OCI-LY1 (cell line): Measurements from ENCODE around the gene GRHL1.

ENCODE experiments used
- H2AFZ ChIP-seq: fragments of 200-600 bp; sonication (generic), shearing (Covaris generic); 2 replicates; pipeline ENCODE4 v1.6.0; 2014; ENCODE audit warnings: antibody characterized with exemption, mild to moderate bottlenecking, low read length
- H3F3A ChIP-seq: fragments of 200-600 bp; sonication (generic), shearing (Covaris generic); 2 replicates; pipeline ENCODE4 v1.6.0; 2014; ENCODE audit warnings: mild to moderate bottlenecking, antibody characterized with exemption, low read length, moderate library complexity; ENCODE audit not compliant: insufficient read depth
- H3K27ac ChIP-seq: fragments of 200-600 bp; sonication (generic); 2 replicates; pipeline ENCODE4 v1.5.1; 2014; ENCODE audit warnings: low read length, mixed run types, mild to moderate bottlenecking, low read depth; ENCODE audit not compliant: poor library complexity, severe bottlenecking
- H3K27me3 ChIP-seq: fragments of 200-600 bp; sonication (generic); 2 replicates; pipeline ENCODE4 v1.6.0; 2014; ENCODE audit warnings: antibody characterized with exemption, mild to moderate bottlenecking, low read length, moderate library complexity; ENCODE audit not compliant: insufficient read depth
- H3K36me3 ChIP-seq: fragments of 200-600 bp; sonication (generic); 2 replicates; pipeline ENCODE4 v1.6.1; 2014; ENCODE audit warnings: mild to moderate bottlenecking, antibody characterized with exemption, low read length, moderate library complexity, mixed read lengths; ENCODE audit not compliant: insufficient read depth
- H3K4me1 ChIP-seq: fragments of 200-600 bp; sonication (generic); 2 replicates; pipeline ENCODE4 v1.5.1; 2014; ENCODE audit warnings: mild to moderate bottlenecking, low read length, moderate library complexity; ENCODE audit not compliant: insufficient read depth, severe bottlenecking
- H3K4me2 ChIP-seq: fragments of 200-600 bp; sonication (generic), shearing (Covaris generic); 2 replicates; pipeline ENCODE4 v1.6.1; 2014; ENCODE audit warnings: low read length
- H3K4me3 ChIP-seq: fragments of 200-600 bp; sonication (generic); 2 replicates; pipeline ENCODE4 v1.5.1; 2014; ENCODE audit warnings: low read length, low read depth, mild to moderate bottlenecking, mixed read lengths; ENCODE audit not compliant: poor library complexity, severe bottlenecking
- H3K79me2 ChIP-seq: fragments of 200-600 bp; shearing (Covaris generic); 2 replicates; pipeline ENCODE4 v1.6.1; 2016; ENCODE audit warnings: mixed run types, low read length, mixed read lengths; ENCODE audit not compliant: insufficient read depth
- H3K9ac ChIP-seq: fragments of 200-600 bp; sonication (generic), shearing (Covaris generic); 2 replicates; pipeline ENCODE4 v1.6.1; 2014; ENCODE audit warnings: mild to moderate bottlenecking, low read length, mixed read lengths
- H3K9me2 ChIP-seq: fragments of 200-600 bp; sonication (generic), shearing (Covaris generic); 2 replicates; pipeline ENCODE4 v1.6.1; 2014; ENCODE audit warnings: low read depth, mild to moderate bottlenecking, low read length, mixed read lengths
- H3K9me3 ChIP-seq: fragments of 200-600 bp; shearing (Covaris generic); 2 replicates; pipeline ENCODE4 v1.6.1; 2014; ENCODE audit warnings: low read length, mixed read lengths
- H4K20me1 ChIP-seq: fragments of 200-600 bp; sonication (generic), shearing (Covaris generic); 2 replicates; pipeline ENCODE4 v1.6.0; 2016; ENCODE audit warnings: mild to moderate bottlenecking, low read length; ENCODE audit not compliant: insufficient read depth
- CTCF ChIP-seq: fragments of 200-600 bp; sonication (generic), shearing (Covaris generic); IDR thresholded peaks from 2 replicates; pipeline ENCODE4 v1.5.1; 2017; ENCODE audit warnings: mild to moderate bottlenecking, antibody characterized with exemption, low read length, moderate library complexity, mixed read lengths
- EZH2 ChIP-seq: fragments of 200-600 bp; sonication (generic), shearing (Covaris generic); IDR thresholded peaks from 2 replicates; pipeline ENCODE4 v1.8.0; 2017; ENCODE audit warnings: borderline replicate concordance, mixed run types, mild to moderate bottlenecking, antibody characterized with exemption, low read length, moderate library complexity, mixed read lengths

GRHL1 gene

DNA sequence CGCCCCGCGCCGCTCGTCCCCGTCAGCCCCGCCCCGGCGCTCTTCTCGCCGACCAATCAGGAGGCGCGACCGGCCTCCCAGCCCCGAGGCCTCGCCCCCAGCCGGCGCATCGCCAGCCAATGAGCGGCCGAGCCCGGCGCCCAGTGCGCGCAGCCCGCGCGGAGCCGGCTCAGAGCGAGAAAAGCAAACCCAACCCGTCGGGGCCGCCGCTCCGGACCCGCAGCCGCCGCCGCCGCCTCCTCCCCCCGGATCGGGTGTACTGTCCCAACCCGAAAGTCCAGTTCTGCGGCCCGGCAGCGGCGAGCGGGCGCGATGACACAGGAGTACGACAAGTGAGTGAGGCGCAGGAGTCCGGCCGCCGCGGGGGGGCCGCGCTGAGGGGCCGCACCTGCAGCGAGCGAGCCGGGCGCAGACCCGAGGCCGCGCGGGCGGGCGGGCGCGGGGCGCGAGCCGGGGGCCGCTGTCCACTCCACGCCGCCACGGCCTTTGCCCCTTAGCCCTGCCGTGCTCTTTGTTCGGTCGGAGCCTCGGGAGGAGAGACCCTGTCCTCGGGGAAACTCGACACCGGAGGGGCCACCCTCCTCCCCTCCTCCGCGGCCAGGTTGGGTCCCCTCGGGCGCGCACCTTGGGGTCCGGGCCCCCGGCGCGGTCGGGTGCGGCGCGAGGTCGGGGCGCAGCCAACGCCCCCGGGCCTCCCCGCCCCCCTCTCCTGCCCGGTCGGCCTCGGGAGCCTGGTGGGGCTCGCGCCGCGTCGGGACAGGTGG, at the start of gene GRHL1:
Gene GRHL1 (plus strand): TSS at position 172 of the 764 bp plus-strand sequence. CDS start 141 bp downstream, at position 313.
- peaks cover 17% of the 10 kb centered on the region for H3K4me1 ChIP-seq
- no peaks in the 10 kb centered on the region for H3K36me3 ChIP-seq
- no peaks in the 10 kb centered on the region for H4K20me1 ChIP-seq
- H3F3A ChIP-seq: no peaks in the 10 kb centered on the region
- no peaks in the 10 kb centered on the region for H3K79me2 ChIP-seq
- H3K9me3 ChIP-seq: no peaks in the 10 kb centered on the region
- H3K9me2 ChIP-seq: no peaks in the 10 kb centered on the region
- H3K27ac ChIP-seq: no peak within 1 kb of the TSS
- H3K27me3 ChIP-seq: no peaks in the 10 kb centered on the region
- peak within 1 kb of the TSS; percentile 93 for H3K4me2 ChIP-seq
- TF ChIP-seq EZH2 (no peak), CTCF (no peak)
- peak within 1 kb of the TSS; percentile 89 for H3K4me3 ChIP-seq
- H2AFZ ChIP-seq: peak within 1 kb of the TSS; percentile 35; the same call in 1 of the 2 replicates
- H3K9ac ChIP-seq: peak within 1 kb of the TSS; percentile 81

- H3K9ac ChIP-seq: no peak overlapping the region
- no peak overlapping the region for H3K27ac ChIP-seq
- peaks cover 18% of the 10 kb centered on the region; the same call in 1 of the 2 replicates for H3K36me3 ChIP-seq
- no peaks in the 10 kb centered on the region for H3K27me3 ChIP-seq
- no peaks in the 10 kb centered on the region for H3K9me2 ChIP-seq
- TF ChIP-seq EZH2: no peak
- no peak for TF ChIP-seq CTCF
- no peaks in the 10 kb centered on the region for H4K20me1 ChIP-seq
- H2AFZ ChIP-seq: no peak overlapping the region
- H3K9me3 ChIP-seq: no peaks in the 10 kb centered on the region
- no peak overlapping the region for H3K4me3 ChIP-seq
- no peak overlapping the region for H3K4me2 ChIP-seq
- no peaks in the 10 kb centered on the region for H3K4me1 ChIP-seq
- H3F3A ChIP-seq: no peaks in the 10 kb centered on the region
- H3K79me2 ChIP-seq: no peaks in the 10 kb centered on the region
Measured at GRCh38 chr2:9905413-9905812, 46.1 kb upstream of the GRHL1 start.

GRCh38 chr2:9907402-9907801, 44.1 kb upstream of the GRHL1 start:
- Histone ChIP-seq H3K4me3 (no peak overlapping the region), H3F3A (no peaks in the 10 kb centered on the region), H2AFZ (no peak overlapping the region), H3K27ac (no peak overlapping the region), H3K4me1 (no peaks in the 10 kb centered on the region), H3K9me2 (no peaks in the 10 kb centered on the region), H3K9ac (no peak overlapping the region), H3K79me2 (no peaks in the 10 kb centered on the region), H3K9me3 (no peaks in the 10 kb centered on the region), H4K20me1 (no peaks in the 10 kb centered on the region), H3K4me2 (no peak overlapping the region), H3K27me3 (no peaks in the 10 kb centered on the region), H3K36me3 (peaks cover 31% of the 10 kb centered on the region; the same call in 1 of the 2 replicates)
- no peak for TF ChIP-seq EZH2
- TF ChIP-seq CTCF: no peak
